Adrenal gland (tissue), 12 donors: Measurements from ENCODE around the gene FBXL15. TPM values are rescaled to one million over a fixed set of nuclear protein-coding genes. Genes with fewer than 3 reads are reported as not detected.

ENCODE experiments used
- DNase-seq, 7 donors: peaks; one replicate each; pipeline ENCODE4 v3.0.0-alpha.2; 2019 to 2020
- H3K27ac ChIP-seq, 5 donors: fragments of 200-600 bp; sonication (generic) in 4 of 5; 1 replicate in 3 of 5; 2 replicates in 2 of 5; pipeline versions ENCODE4 v1.5.1 to v1.8.0; 2016 to 2020; ENCODE audit warnings: mild to moderate bottlenecking in 1 of 5
- H3K27me3 ChIP-seq: fragments of 200-600 bp; 2 replicates; pipeline ENCODE4 v1.8.0; 2021
- H3K36me3 ChIP-seq, 2 donors: fragments of 200-600 bp; replicated peaks in 1 of 2; 1 replicate in 1 of 2; 2 replicates in 1 of 2; pipeline versions ENCODE4 v1.5.1 to v1.8.0; 2018 to 2022
- H3K4me1 ChIP-seq, 2 donors: fragments of 200-600 bp; replicated peaks in 1 of 2; 1 replicate in 1 of 2; 2 replicates in 1 of 2; pipeline versions ENCODE4 v1.5.1 to v1.8.0; 2018 to 2021
- H3K4me3 ChIP-seq, 4 donors: fragments of 200-600 bp; sonication (generic) in 3 of 4; one replicate each; pipeline ENCODE4 v1.5.1; 2016 to 2018
- H3K9me3 ChIP-seq, 3 donors: fragments of 200-600 bp; sonication (generic) in 1 of 3; replicated peaks in 1 of 3; 1 replicate in 2 of 3; 2 replicates in 1 of 3; pipeline versions ENCODE4 v1.5.1 to v1.8.0; 2016 to 2021
- CTCF ChIP-seq, 6 experiments: fragments of 450-650 bp in 4 of 6; fragments of 200-600 bp in 2 of 6; sonication (generic) in 1 of 6; IDR thresholded peaks; 1 replicate in 5 of 6; 2 replicates in 1 of 6; pipeline versions ENCODE4 v1.5.1 to v1.8.0; 2016 to 2021; ENCODE audit warnings: antibody characterized with exemption in 6 of 6, mild to moderate bottlenecking in 2 of 6, moderate library complexity in 1 of 6
- POLR2A ChIP-seq, 2 donors: fragments of 450-650 bp; IDR thresholded peaks; one replicate each; pipeline ENCODE4 v1.6.1; 2017; ENCODE audit warnings: antibody characterized with exemption in 2 of 2, mild to moderate bottlenecking in 2 of 2, moderate library complexity in 1 of 2
- WGBS, 4 donors: extraction: QIAGEN DNeasy Blood & Tissue Kit in 2 of 4; methylation state at CpG; one replicate each; pipeline versions ENCODE4 v1.1.5 to v1.1.7; 2013 to 2017; 5-methylcytosine and 5-hydroxymethylcytosine counted together
- intact Hi-C, 2 donors: fragments of 100-400 bp; cut with DNase I; formaldehyde crosslinking; loops; one replicate each; pipeline versions ENCODE4 v1.14.1 to v1.15.0; 2022 to 2023
- polyA plus RNA-seq, 3 donors: library from polyadenylated mRNA; stranded (reverse); fragments of 200-250 nt in 2 of 3; fragments of 350-450 nt in 1 of 3; fragmentation: Illumina TruSeq in 1 of 3; extraction: RNeasy Lipid Tissue Mini Kit (QIAGEN cat#74804) in 1 of 3; gene quantifications; one replicate each; pipeline ENCODE4 v1.2.3, GENCODE V29; 2013 to 2014
- total RNA-seq, 9 donors: library from RNA; depleted of rRNA in 4 of 9; stranded (reverse); fragments of >200 nt in 4 of 9; fragments of 120-200 nt in 1 of 9; fragmentation: NEBNext Ultra II Directional in 1 of 9; extraction: Animal tissue kit (Norgen Biotek cat#: 25700) in 1 of 9; gene quantifications; one replicate each; pipeline versions ENCODE4 v1.1.0 to v1.2.4, GENCODE V29; 2013 to 2023
- donor health status: healthy with polysubstance abuse.
- donor health status: Bipolar disorder and iron deficiency.
- donor health status: DM: yes; HTN: yes; CAD: no.
- donor health status: DM: no; HTN: no; CAD: no.
- donor health status: DM: no; HTN: no; CAD: no.
- donor health status: DM: yes; HTN: yes; CAD: no.

The FBXL15 gene
- total and polyA plus RNA-seq, 12 donors: 2.1 to 61.9 (median 28.7) TPM

GRCh38 chr10:102435529-102436233 lies 15.0 kb downstream of the FBXL15 start:
- Histone ChIP-seq H3K4me1 (peaks cover 8 to 12% of the 10 kb centered on the region in 2 donors), H3K9me3 (no peaks in the 10 kb centered on the region)
- DNase-seq: no peak

GRCh38 chr10:102436312-102436711 lies 15.7 kb downstream of the FBXL15 start:
- Histone ChIP-seq H3K9me3 (no peaks in the 10 kb centered on the region), H3K36me3 (no peaks in the 10 kb centered on the region), H3K4me1 (peaks cover 7 to 10% of the 10 kb centered on the region in 2 donors), H3K4me3 (no peak overlapping the region), H3K27me3 (no peaks in the 10 kb centered on the region), H3K27ac (no peak overlapping the region)
- TF ChIP-seq CTCF (IDR thresholded peaks at IDR 0.05) (no peak), POLR2A (IDR thresholded peaks at IDR 0.05) (no peak)
- intact Hi-C loops: no loop called here
- 68 to 74% (median 72%) methylated on average over 6 of the region's 6 CpGs for WGBS, 4 donors
- no peak for DNase-seq

More at GRCh38 chr10:102435529-102436233, 15.0 kb downstream of the FBXL15 start:
- Histone ChIP-seq H3K36me3 (no peaks in the 10 kb centered on the region), H3K4me3 (peak overlapping the region in 1 of 4 donors; percentile 33), H3K27ac (peak overlapping the region in 1 of 5 donors; percentile 74), H3K27me3 (no peaks in the 10 kb centered on the region)
- TF ChIP-seq CTCF (IDR thresholded peaks at IDR 0.05): no peak
- TF ChIP-seq POLR2A (IDR thresholded peaks at IDR 0.05): no peak
- intact Hi-C loops: no loop called here
- WGBS, 4 donors: 15 to 38% (median 24%) methylated on average over 10 to 14 of the region's 14 CpGs

GRCh38 chr10:102437515-102437914 lies 16.9 kb downstream of the FBXL15 start:
- no peaks in the 10 kb centered on the region for H3K9me3 ChIP-seq
- TF ChIP-seq CTCF (IDR thresholded peaks at IDR 0.05) (no peak), POLR2A (IDR thresholded peaks at IDR 0.05) (no peak)
- H3K27me3 ChIP-seq: no peaks in the 10 kb centered on the region
- H3K27ac ChIP-seq: no peak overlapping the region
- H3K4me3 ChIP-seq: no peak overlapping the region
- H3K36me3 ChIP-seq: no peaks in the 10 kb centered on the region
- intact Hi-C loops: no loop called here
- 88 to 93% (median 89%) methylated on average over 3 of the region's 3 CpGs for WGBS, 4 donors
- peaks cover 0 to 3% of the 10 kb centered on the region in 2 donors for H3K4me1 ChIP-seq
- no peak for DNase-seq

- 71 to 88% (median 78%) methylated on average over 1 of the region's 1 CpG for WGBS, 4 donors
- Histone ChIP-seq H3K27me3 (no peaks in the 10 kb centered on the region), H3K9me3 (no peaks in the 10 kb centered on the region), H3K36me3 (no peaks in the 10 kb centered on the region), H3K4me1 (peaks cover 0 to 3% of the 10 kb centered on the region in 2 donors), H3K4me3 (no peak overlapping the region), H3K27ac (no peak overlapping the region)
- DNase-seq: no peak
- intact Hi-C loops: no loop called here
- TF ChIP-seq POLR2A (IDR thresholded peaks at IDR 0.05): no peak
- no peak for TF ChIP-seq CTCF (IDR thresholded peaks at IDR 0.05)
These were observed 17.7 kb downstream of the FBXL15 start for GRCh38 chr10:102438374-102438773.
